ENCODE measurements around the gene WDFY3. TPM values are rescaled to one million over a fixed set of nuclear protein-coding genes. Genes with fewer than 3 reads are reported as not detected.

Gene WDFY3
- total and polyA plus RNA-seq, 9 donors: 13.2 to 90.0 (median 77.4) TPM

- H3K27ac ChIP-seq: no peak overlapping the region
- H3K27me3 ChIP-seq: no peaks in the 10 kb centered on the region
- H3K4me3 ChIP-seq: no peak overlapping the region
- intact Hi-C loops (cut with DNase I): no loop called here
- no peak for TF ChIP-seq EP300 (IDR thresholded peaks at IDR 0.05)
- TF ChIP-seq POLR2A (IDR thresholded peaks at IDR 0.05): no peak
- no peak for TF ChIP-seq CTCF (IDR thresholded peaks at IDR 0.05)
- no peaks in the 10 kb centered on the region for H3K4me1 ChIP-seq (ENCODE audit: insufficient read depth)
- no peaks in the 10 kb centered on the region for H3K9me3 ChIP-seq
- DNase-seq: no peak
- H3K36me3 ChIP-seq: no peaks in the 10 kb centered on the region
Observed at GRCh38 chr4:84849051-84849640, 117.3 kb downstream of the WDFY3 start.

GRCh38 chr4:84848432-84848831, 118.1 kb downstream of the WDFY3 start:
- H3K27ac ChIP-seq: no peak overlapping the region
- TF ChIP-seq EP300 (IDR thresholded peaks at IDR 0.05): no peak

GRCh38 chr4:84847978-84848377, 118.5 kb downstream of the WDFY3 start:
- Histone ChIP-seq H3K4me1 (ENCODE audit: insufficient read depth) (no peaks in the 10 kb centered on the region), H3K9me3 (no peaks in the 10 kb centered on the region), H3K27ac (no peak overlapping the region), H3K36me3 (no peaks in the 10 kb centered on the region), H3K4me3 (no peak overlapping the region), H3K27me3 (no peaks in the 10 kb centered on the region)
- no peak for DNase-seq
- intact Hi-C loops (cut with DNase I): no loop called here
- TF ChIP-seq EP300 (IDR thresholded peaks at IDR 0.05) (no peak), POLR2A (IDR thresholded peaks at IDR 0.05) (no peak), CTCF (IDR thresholded peaks at IDR 0.05) (no peak)
- WGBS, 3 donors: 67 to 75% (median 73%) methylated on average over 2 of the region's 2 CpGs

More at GRCh38 chr4:84848432-84848831, 118.1 kb downstream of the WDFY3 start:
- no peaks in the 10 kb centered on the region for H3K4me1 ChIP-seq (ENCODE audit: insufficient read depth)
- 90 to 100% (median 96%) methylated on average over 2 of the region's 2 CpGs for WGBS, 3 donors
- H3K4me3 ChIP-seq: no peak overlapping the region
- DNase-seq: no peak
- no peaks in the 10 kb centered on the region for H3K27me3 ChIP-seq
- intact Hi-C loops (cut with DNase I): no loop called here
- no peaks in the 10 kb centered on the region for H3K36me3 ChIP-seq
- no peaks in the 10 kb centered on the region for H3K9me3 ChIP-seq

GRCh38 chr4:84846985-84847384, 119.5 kb downstream of the WDFY3 start:
- intact Hi-C loops (cut with DNase I): no loop called here
- TF ChIP-seq CTCF (IDR thresholded peaks at IDR 0.05): no peak
- TF ChIP-seq POLR2A (IDR thresholded peaks at IDR 0.05): no peak
- TF ChIP-seq EP300 (IDR thresholded peaks at IDR 0.05): no peak
- DNase-seq: no peak
- Histone ChIP-seq H3K27ac (no peak overlapping the region), H3K4me1 (ENCODE audit: insufficient read depth) (no peaks in the 10 kb centered on the region), H3K36me3 (no peaks in the 10 kb centered on the region), H3K9me3 (no peaks in the 10 kb centered on the region), H3K4me3 (no peak overlapping the region), H3K27me3 (no peaks in the 10 kb centered on the region)
- WGBS, 3 donors: 100% methylated on average over 1 of the region's 1 CpG

GRCh38 chr4:84841435-84841834, 125.1 kb downstream of the WDFY3 start:
- no peaks in the 10 kb centered on the region for H3K36me3 ChIP-seq
- H3K27ac ChIP-seq: no peak overlapping the region
- H3K27me3 ChIP-seq: no peaks in the 10 kb centered on the region
- no peaks in the 10 kb centered on the region for H3K9me3 ChIP-seq
- intact Hi-C loops (cut with DNase I): no loop called here
- 98 to 100% (median 100%) methylated on average over 1 of the region's 1 CpG for WGBS, 3 donors
- no peak overlapping the region for H3K4me3 ChIP-seq
- DNase-seq: no peak
- TF ChIP-seq POLR2A (IDR thresholded peaks at IDR 0.05) (no peak), EP300 (IDR thresholded peaks at IDR 0.05) (no peak), CTCF (IDR thresholded peaks at IDR 0.05) (no peak)
- H3K4me1 ChIP-seq (ENCODE audit: insufficient read depth): no peaks in the 10 kb centered on the region
